Activated CD8-positive, alpha-beta memory T cell treated with anti-CD3 and anti-CD28 coated beads for 36 hours (primary cell): ENCODE data around the gene ASPG. TPM values are rescaled to one million over a fixed set of nuclear protein-coding genes. Genes with fewer than 3 reads are reported as not detected.

Experiments
- total RNA-seq, 2 experiments: library from RNA; stranded (reverse); gene quantifications; one replicate each; pipeline ENCODE4 v1.2.3, GENCODE V29; 2021

The ASPG gene
- total RNA-seq, 2 experiments from 2014 or later: not detected

Other genes starting within 250 kb of the ASPG start
- gene PPP1R13B, start 238.1 kb upstream of the ASPG start, total RNA-seq: 10 to 100 TPM; 12.4 to 12.7 TPM
- under 1 TPM; 0.50 to 0.93 TPM for gene TDRD9, start 157.2 kb upstream of the ASPG start, total RNA-seq
- not detected for gene RD3L, start 143.2 kb upstream of the ASPG start, total RNA-seq
- under 1 TPM; 0.27 to 0.32 TPM for gene KIF26A, start 52.9 kb downstream of the ASPG start, total RNA-seq